KMS-11 (cell line): ENCODE results near the gene PARP3.

Experiments
- H2AFZ ChIP-seq: fragments of 200-600 bp; sonication (generic); 2 replicates; pipeline ENCODE4 v1.6.1; 2016; ENCODE audit warnings: antibody characterized with exemption, mixed run types, low read depth
- H3K27ac ChIP-seq: fragments of 200-600 bp; sonication (generic); 2 replicates; pipeline ENCODE4 v1.6.1; 2016; ENCODE audit warnings: mild to moderate bottlenecking, mixed run types
- H3K27me3 ChIP-seq: fragments of 200-600 bp; sonication (generic); 2 replicates; pipeline ENCODE4 v1.6.1; 2017; ENCODE audit warnings: mild to moderate bottlenecking, low read depth, mixed run types, moderate library complexity; ENCODE audit not compliant: insufficient read depth
- H3K36me3 ChIP-seq: fragments of 200-600 bp; sonication (generic); 2 replicates; pipeline ENCODE4 v1.6.1; 2017; ENCODE audit warnings: mild to moderate bottlenecking, mixed run types; ENCODE audit not compliant: insufficient read depth
- H3K4me1 ChIP-seq: fragments of 200-600 bp; sonication (generic); 2 replicates; pipeline ENCODE4 v1.6.1; 2016; ENCODE audit warnings: mild to moderate bottlenecking, low read depth, mixed run types; ENCODE audit not compliant: poor library complexity, severe bottlenecking
- H3K4me2 ChIP-seq: fragments of 200-600 bp; sonication (generic); 2 replicates; pipeline ENCODE4 v1.7.0; 2016; ENCODE audit warnings: mild to moderate bottlenecking, mixed run types
- H3K4me3 ChIP-seq: fragments of 200-600 bp; sonication (generic); IDR thresholded peaks from 2 replicates; pipeline ENCODE4 v1.6.1; 2017; ENCODE audit warnings: low read depth, low read length, mixed read lengths; ENCODE audit not compliant: insufficient read depth
- H3K79me2 ChIP-seq: fragments of 200-600 bp; sonication (generic); 2 replicates; pipeline ENCODE4 v1.6.1; 2016; ENCODE audit warnings: low read depth, mixed run types; ENCODE audit not compliant: insufficient read depth
- H3K9ac ChIP-seq: fragments of 200-600 bp; sonication (generic); 2 replicates; pipeline ENCODE4 v1.6.1; 2016; ENCODE audit warnings: mild to moderate bottlenecking, mixed run types
- H4K20me1 ChIP-seq: fragments of 200-600 bp; sonication (generic); 2 replicates; pipeline ENCODE4 v1.6.1; 2016; ENCODE audit warnings: mild to moderate bottlenecking, mixed run types; ENCODE audit not compliant: insufficient read depth
- CTCF ChIP-seq: fragments of 200-600 bp; sonication (generic); conservative IDR thresholded peaks from 2 replicates; pipeline ENCODE4 v1.6.1; 2017; ENCODE audit warnings: low read depth, mild to moderate bottlenecking, antibody characterized with exemption, low read length, moderate library complexity, mixed read lengths

Gene PARP3

GRCh38 chr3:51941463-51941797 lies 733 bp upstream of the PARP3 start:
- no peak overlapping the region for H3K27ac ChIP-seq

GRCh38 chr3:51942603-51943450 lies 664 bp downstream of the PARP3 start:
- no peaks in the 10 kb centered on the region for H3K27me3 ChIP-seq
- H3K27ac ChIP-seq = peak overlapping the region; percentile 53
- H3K4me3 ChIP-seq = no peak overlapping the region
- peak overlapping the region; percentile 77 for H3K4me2 ChIP-seq
- H3K9ac ChIP-seq = peak overlapping the region; percentile 66
- H3K79me2 ChIP-seq = peaks cover 23% of the 10 kb centered on the region
- H2AFZ ChIP-seq = peak overlapping the region; percentile 73
- no peaks in the 10 kb centered on the region for H3K36me3 ChIP-seq
- TF ChIP-seq CTCF = no peak
- peaks cover 4% of the 10 kb centered on the region for H3K4me1 ChIP-seq
- H4K20me1 ChIP-seq = no peaks in the 10 kb centered on the region

More at GRCh38 chr3:51941463-51941797, 733 bp upstream of the PARP3 start:
- Histone ChIP-seq H3K4me1 (peaks cover 4% of the 10 kb centered on the region), H3K36me3 (no peaks in the 10 kb centered on the region), H3K27me3 (no peaks in the 10 kb centered on the region), H4K20me1 (no peaks in the 10 kb centered on the region), H3K9ac (peak overlapping the region; percentile 44; the same call in 1 of the 2 replicates), H3K4me2 (peak overlapping the region; percentile 82), H3K79me2 (peaks cover 23% of the 10 kb centered on the region), H2AFZ (peak overlapping the region; percentile 41; the same call in 1 of the 2 replicates), H3K4me3 (peak overlapping the region; percentile 54)
- no peak for TF ChIP-seq CTCF

GRCh38 chr3:51943451-51944391 lies 1.6 kb downstream of the PARP3 start:
- Histone ChIP-seq H3K27me3 (no peaks in the 10 kb centered on the region), H3K79me2 (peaks cover 23% of the 10 kb centered on the region), H3K36me3 (no peaks in the 10 kb centered on the region), H2AFZ (no peak overlapping the region), H3K9ac (no peak overlapping the region), H3K4me1 (peaks cover 4% of the 10 kb centered on the region), H3K4me3 (no peak overlapping the region), H3K4me2 (no peak overlapping the region), H4K20me1 (no peaks in the 10 kb centered on the region), H3K27ac (no peak overlapping the region)
- TF ChIP-seq CTCF = no peak

GRCh38 chr3:51944451-51945021 lies 2.4 kb downstream of the PARP3 start:
- no peaks in the 10 kb centered on the region for H3K27me3 ChIP-seq
- no peak overlapping the region for H3K4me2 ChIP-seq
- H3K27ac ChIP-seq = no peak overlapping the region
- H4K20me1 ChIP-seq = no peaks in the 10 kb centered on the region
- peaks cover 4% of the 10 kb centered on the region for H3K4me1 ChIP-seq
- no peak overlapping the region for H2AFZ ChIP-seq
- H3K36me3 ChIP-seq = no peaks in the 10 kb centered on the region
- no peak for TF ChIP-seq CTCF
- H3K9ac ChIP-seq = no peak overlapping the region
- H3K4me3 ChIP-seq = no peak overlapping the region
- peaks cover 20% of the 10 kb centered on the region for H3K79me2 ChIP-seq
